IMR-90 (cell line): Measurements from ENCODE around the gene PLXNA4. TPM values are rescaled to one million over a fixed set of nuclear protein-coding genes. Genes with fewer than 3 reads are reported as not detected.
A peak's percentile ranks its signal among the peaks of the same experiment; 100 is the strongest.

Experiments
- ATAC-seq: fragments of 200-7000 bp; cut with Tn5 transposase; 2 replicates; pipeline ENCODE4 v1.9.1; 2020; ENCODE audit warnings: low read depth, mild to moderate bottlenecking, moderate library complexity
- BruUV-seq: library from RNA; stranded (reverse); fragments of 400-500 nt; replicated peaks from 2 replicates; lab custom pipeline; 2021; lab: Mats Ljungman, UMichigan
- CTCF ChIA-PET: fragments of 300-600 bp; formaldehyde crosslinking; extraction: SDS; loops from one replicate; lab custom pipeline; 2021; ENCODE audit warnings: antibody characterized with exemption; lab: Yijun Ruan, JAX
- POLR2A ChIA-PET: fragments of 300-600 bp; sonication (Branson Sonifier 250); formaldehyde crosslinking; loops from one replicate; lab custom pipeline; 2022; ENCODE audit warnings: antibody characterized with exemption; ENCODE audit not compliant: unreplicated experiment; lab: Charles Lee
- DNase-seq: peaks from one replicate; pipeline ENCODE4 v3.0.0; 2013
- H2AFZ ChIP-seq: replicated peaks from 2 replicates; pipeline ENCODE3; 2013; ENCODE audit warnings: low read length, mild to moderate bottlenecking; ENCODE audit not compliant: poor library complexity
- H2AK5ac ChIP-seq: 2 replicates; pipeline ENCODE4 v1.6.1; 2013; ENCODE audit warnings: low read depth, low read length, inconsistent platforms
- H2AK9ac ChIP-seq: replicated peaks from 2 replicates; pipeline ENCODE3; 2013; ENCODE audit warnings: mild to moderate bottlenecking, low read depth, low read length, moderate library complexity; ENCODE audit not compliant: poor library complexity
- H2BK120ac ChIP-seq: 2 replicates; pipeline ENCODE4 v1.6.1; 2013; ENCODE audit warnings: low read depth, low read length, inconsistent platforms
- H2BK15ac ChIP-seq: 3 replicates; pipeline ENCODE4 v1.6.1; 2013; ENCODE audit warnings: low read depth, low read length, inconsistent platforms
- H2BK20ac ChIP-seq: 2 replicates; pipeline ENCODE4 v1.6.1; 2013; ENCODE audit warnings: low read depth, mild to moderate bottlenecking, inconsistent platforms, low read length, moderate library complexity
- H2BK5ac ChIP-seq: 2 replicates; pipeline ENCODE4 v1.6.1; 2013; ENCODE audit warnings: mild to moderate bottlenecking, low read depth, low read length, inconsistent platforms; ENCODE audit not compliant: poor library complexity, severe bottlenecking
- H3K14ac ChIP-seq: replicated peaks from 2 replicates; pipeline ENCODE4 v1.6.1; 2013; ENCODE audit warnings: low read depth, low read length, inconsistent platforms
- H3K18ac ChIP-seq: 2 replicates; pipeline ENCODE4 v1.6.1; 2013; ENCODE audit warnings: low read depth, low read length, control low read depth
- H3K23ac ChIP-seq: 2 replicates; pipeline ENCODE4 v1.6.1; 2013; ENCODE audit warnings: low read depth, low read length, inconsistent platforms
- H3K27ac ChIP-seq: 2 replicates; pipeline ENCODE4 v1.5.1; 2013; ENCODE audit warnings: mild to moderate bottlenecking, control low read depth, low read length; ENCODE audit not compliant: insufficient read depth
- H3K27me3 ChIP-seq: 2 replicates; pipeline ENCODE4 v1.6.1; 2013; ENCODE audit warnings: low read length; ENCODE audit not compliant: control insufficient read depth, insufficient read depth
- H3K36me3 ChIP-seq: 2 replicates; pipeline ENCODE4 v1.6.1; 2013; ENCODE audit warnings: low read length, mixed read lengths; ENCODE audit not compliant: control insufficient read depth, insufficient read depth
- H3K4ac ChIP-seq: 2 replicates; pipeline ENCODE4 v1.6.1; 2013; ENCODE audit warnings: low read depth, low read length, inconsistent platforms
- H3K4me1 ChIP-seq: 2 replicates; pipeline ENCODE4 v1.6.1; 2013; ENCODE audit warnings: low read length, mixed read lengths; ENCODE audit not compliant: control insufficient read depth, insufficient read depth
- H3K4me2 ChIP-seq: 2 replicates; pipeline ENCODE4 v1.6.1; 2013; ENCODE audit warnings: low read depth, mild to moderate bottlenecking, control low read depth, low read length, moderate library complexity
- H3K4me3 ChIP-seq: 2 replicates; pipeline ENCODE4 v1.5.1; 2013; ENCODE audit warnings: low read depth, mild to moderate bottlenecking, control low read depth, low read length, moderate library complexity; ENCODE audit not compliant: insufficient read depth
- H3K56ac ChIP-seq: 2 replicates; pipeline ENCODE4 v1.6.1; 2013; ENCODE audit warnings: low read length, inconsistent platforms; ENCODE audit not compliant: insufficient read depth; ENCODE audit errors: extremely low read depth
- H3K79me1 ChIP-seq, 2 experiments: 2 replicates each; pipeline ENCODE4 v1.6.1; 2013; ENCODE audit warnings: low read length in 2 of 2, inconsistent platforms in 1 of 2, low read depth in 1 of 2
- H3K9ac ChIP-seq: 2 replicates; pipeline ENCODE4 v1.6.1; 2013; ENCODE audit warnings: low read depth, low read length, control low read depth
- H3K9me1 ChIP-seq: 2 replicates; pipeline ENCODE4 v1.6.1; 2013; ENCODE audit warnings: low read length, inconsistent platforms; ENCODE audit not compliant: insufficient read depth
- H3K9me3 ChIP-seq: 2 replicates; pipeline ENCODE4 v1.6.1; 2013; ENCODE audit warnings: low read length; ENCODE audit not compliant: control insufficient read depth, insufficient read depth
- H4K20me1 ChIP-seq: 2 replicates; pipeline ENCODE4 v1.6.1; 2013; ENCODE audit warnings: low read length, inconsistent platforms; ENCODE audit not compliant: insufficient read depth
- H4K5ac ChIP-seq: 2 replicates; pipeline ENCODE4 v1.6.1; 2013; ENCODE audit warnings: mild to moderate bottlenecking, low read depth, low read length, control low read depth
- H4K8ac ChIP-seq, 2 experiments: 2 replicates each; pipeline ENCODE4 v1.6.1; 2013; ENCODE audit warnings: low read depth in 2 of 2, low read length in 2 of 2, control low read depth in 1 of 2, inconsistent platforms in 1 of 2
- H4K91ac ChIP-seq: 2 replicates; pipeline ENCODE4 v1.6.1; 2013; ENCODE audit warnings: low read depth, low read length, inconsistent platforms; ENCODE audit not compliant: insufficient read depth
- CEBPB ChIP-seq: IDR thresholded peaks from 2 replicates; pipeline ENCODE4 v1.6.1; 2012; ENCODE audit warnings: low read depth, low read length, improper control_type of control experiment
- MXI1 ChIP-seq: IDR thresholded peaks from 2 replicates; pipeline ENCODE4 v1.6.1; 2012; ENCODE audit warnings: low read depth, mild to moderate bottlenecking, low read length, moderate library complexity, borderline replicate concordance
- POLR2A ChIP-seq: IDR thresholded peaks from 2 replicates; pipeline ENCODE4 v1.6.1; 2012; ENCODE audit warnings: mild to moderate bottlenecking, low read depth, low read length
- RCOR1 ChIP-seq: IDR thresholded peaks from 2 replicates; pipeline ENCODE4 v1.6.1; 2012; ENCODE audit warnings: mild to moderate bottlenecking, low read length, improper control_type of control experiment; ENCODE audit not compliant: insufficient replicate concordance
- WGBS, 2 experiments: methylation state at CpG; one replicate each; pipeline versions ENCODE4 v1.1.5 to v1.1.7; 2013; ENCODE audit warnings: missing lambda C conversion rate in 2 of 2; ENCODE audit not compliant: insufficient read length in 1 of 2; ENCODE audit errors: extremely low coverage in 2 of 2; 5-methylcytosine and 5-hydroxymethylcytosine counted together
- dilution Hi-C: fragments of 300-500 bp; cut with HindIII; formaldehyde crosslinking; loops from one replicate; pipeline ENCODE4 v1.14.3; 2018; ENCODE audit warnings: low sequenced_read_pairs; ENCODE audit not compliant: unreplicated experiment
- in situ Hi-C: fragments of 300-500 bp; cut with MboI; formaldehyde crosslinking; loops from 3 replicates; pipeline ENCODE4 v1.14.3; 2019; ENCODE audit warnings: low sequenced_read_pairs, inconsistent platforms, mixed read lengths
- intact Hi-C: fragments of 100-400 bp; cut with micrococcal nuclease; formaldehyde crosslinking; loops from 2 replicates; pipeline ENCODE4 v1.10.0; 2022
- polyA plus RNA-seq, 3 experiments: library from polyadenylated mRNA; depleted of rRNA; stranded (reverse); fragments of >200 nt; gene quantifications; 2 replicates each; pipeline ENCODE4 v1.2.3, GENCODE V29; 2012; ENCODE audit warnings: low replicate concordance in 1 of 3
- total RNA-seq: library from RNA; depleted of rRNA; stranded (reverse); fragments of >200 nt; gene quantifications from 2 replicates; pipeline ENCODE4 v1.2.3, GENCODE V29; 2012

The PLXNA4 gene
- total and polyA plus RNA-seq, 2 of the 4 experiments (the other 2 are of a cell fraction) = under 0.01 TPM

- no peak overlapping the region for H2BK20ac ChIP-seq
- no peak overlapping the region for H2AFZ ChIP-seq
- no peak overlapping the region for H4K5ac ChIP-seq
- no peak overlapping the region for H2BK15ac ChIP-seq
- no peak overlapping the region for H4K91ac ChIP-seq
- CTCF ChIA-PET = no interaction called here
- H3K4ac ChIP-seq = no peak overlapping the region
- H3K27ac ChIP-seq = no peak overlapping the region
- no peak overlapping the region for H2AK5ac ChIP-seq
- H2BK120ac ChIP-seq = no peak overlapping the region
- H3K23ac ChIP-seq = no peak overlapping the region
- no peak overlapping the region for H2AK9ac ChIP-seq
- POLR2A ChIA-PET = no interaction called here
- H3K36me3 ChIP-seq = no peaks in the 10 kb centered on the region
- H3K4me3 ChIP-seq = no peak overlapping the region
- dilution Hi-C loops = no loop called here
- no peak overlapping the region for H3K14ac ChIP-seq
- no peak overlapping the region for H3K9ac ChIP-seq
- H3K9me3 ChIP-seq = no peaks in the 10 kb centered on the region
- H4K8ac ChIP-seq = no peak overlapping the region
- no peaks in the 10 kb centered on the region for H3K79me1 ChIP-seq
- no TSS peak for BruUV-seq
- no peak overlapping the region for H3K18ac ChIP-seq
- 86% methylated on average over 1 of the region's 1 CpG; no CpG with 5 or more reads in 1 of the 2 experiments for WGBS, 2 experiments
- H4K20me1 ChIP-seq = no peaks in the 10 kb centered on the region
- no peaks in the 10 kb centered on the region for H3K4me1 ChIP-seq
- in situ Hi-C loops = no loop called here
- no peak overlapping the region for H3K4me2 ChIP-seq
- intact Hi-C loops = no loop called here
- TF ChIP-seq MXI1 = no peak
- no peak for TF ChIP-seq POLR2A
- TF ChIP-seq CEBPB = 0 out of 2 replicates have a peak, but pooled peaks have one; percentile 5
- TF ChIP-seq RCOR1 = no peak
- no peaks in the 10 kb centered on the region for H3K27me3 ChIP-seq
- no peak for ATAC-seq
- no peaks in the 10 kb centered on the region for H3K9me1 ChIP-seq
- DNase-seq = no peak
- H2BK5ac ChIP-seq = no peak overlapping the region
- H3K56ac ChIP-seq = no peak overlapping the region
Measured at GRCh38 chr7:132343199-132343598, 233.1 kb downstream of the PLXNA4 start.
